ENCODE measurements around the gene LRCH1.

The LRCH1 gene

GRCh38 chr13:46631179-46631542 is 78.2 kb downstream of the LRCH1 start:
- no peaks in the 10 kb centered on the region for H3K27me3 ChIP-seq (ENCODE audit: low read depth, low read length)
- no peak overlapping the region for H3K4me3 ChIP-seq (ENCODE audit: low read depth in 1 of 2, low read length in 2 of 2)
- H3K9me3 ChIP-seq (ENCODE audit: control insufficient read depth in 1 of 2, low read length in 2 of 2) = no peaks in the 10 kb centered on the region
- peaks cover 10 to 46% of the 10 kb centered on the region in 2 donors for H3K4me1 ChIP-seq (ENCODE audit: control insufficient read depth in 1 of 2, insufficient read depth in 2 of 2, low read length in 2 of 2)
- H3K27ac ChIP-seq (ENCODE audit: low read length) = no peak overlapping the region
- H3K36me3 ChIP-seq (ENCODE audit: control insufficient read depth in 1 of 2, insufficient read depth in 2 of 2, low read length in 2 of 2) = no peaks in the 10 kb centered on the region

- Histone ChIP-seq H3K27ac (ENCODE audit: low read length) (no peak overlapping the region), H3K9me3 (ENCODE audit: control insufficient read depth in 1 of 2, low read length in 2 of 2) (no peaks in the 10 kb centered on the region), H3K4me3 (ENCODE audit: low read depth in 1 of 2, low read length in 2 of 2) (no peak overlapping the region), H3K4me1 (ENCODE audit: control insufficient read depth in 1 of 2, insufficient read depth in 2 of 2, low read length in 2 of 2) (peaks cover 10 to 46% of the 10 kb centered on the region in 2 donors), H3K36me3 (ENCODE audit: control insufficient read depth in 1 of 2, insufficient read depth in 2 of 2, low read length in 2 of 2) (no peaks in the 10 kb centered on the region), H3K27me3 (ENCODE audit: low read depth, low read length) (no peaks in the 10 kb centered on the region)
Measured at GRCh38 chr13:46632176-46632575, 79.2 kb downstream of the LRCH1 start.

- Histone ChIP-seq H3K27me3 (ENCODE audit: low read depth, low read length) (no peaks in the 10 kb centered on the region), H3K36me3 (ENCODE audit: control insufficient read depth in 1 of 2, insufficient read depth in 2 of 2, low read length in 2 of 2) (no peaks in the 10 kb centered on the region), H3K4me3 (ENCODE audit: low read depth in 1 of 2, low read length in 2 of 2) (no peak overlapping the region), H3K4me1 (ENCODE audit: control insufficient read depth in 1 of 2, insufficient read depth in 2 of 2, low read length in 2 of 2) (peaks cover 10 to 41% of the 10 kb centered on the region in 2 donors), H3K27ac (ENCODE audit: low read length) (no peak overlapping the region), H3K9me3 (ENCODE audit: control insufficient read depth in 1 of 2, low read length in 2 of 2) (no peaks in the 10 kb centered on the region)
Measured at GRCh38 chr13:46633416-46633815, 80.4 kb downstream of the LRCH1 start.

- H3K36me3 ChIP-seq (ENCODE audit: control insufficient read depth in 1 of 2, insufficient read depth in 2 of 2, low read length in 2 of 2) = no peaks in the 10 kb centered on the region
- no peak overlapping the region for H3K27ac ChIP-seq (ENCODE audit: low read length)
- H3K9me3 ChIP-seq (ENCODE audit: control insufficient read depth in 1 of 2, low read length in 2 of 2) = no peaks in the 10 kb centered on the region
- H3K27me3 ChIP-seq (ENCODE audit: low read depth, low read length) = no peaks in the 10 kb centered on the region
- no peak overlapping the region for H3K4me3 ChIP-seq (ENCODE audit: low read depth in 1 of 2, low read length in 2 of 2)
- peaks cover 5 to 36% of the 10 kb centered on the region in 2 donors for H3K4me1 ChIP-seq (ENCODE audit: control insufficient read depth in 1 of 2, insufficient read depth in 2 of 2, low read length in 2 of 2)
Measured at GRCh38 chr13:46636451-46636850, 83.5 kb downstream of the LRCH1 start.

- no peak overlapping the region for H3K27ac ChIP-seq (ENCODE audit: low read length)
- H3K36me3 ChIP-seq (ENCODE audit: control insufficient read depth in 1 of 2, insufficient read depth in 2 of 2, low read length in 2 of 2) = no peaks in the 10 kb centered on the region
- H3K27me3 ChIP-seq (ENCODE audit: low read depth, low read length) = no peaks in the 10 kb centered on the region
- no peaks in the 10 kb centered on the region for H3K9me3 ChIP-seq (ENCODE audit: control insufficient read depth in 1 of 2, low read length in 2 of 2)
- no peak overlapping the region for H3K4me3 ChIP-seq (ENCODE audit: low read depth in 1 of 2, low read length in 2 of 2)
- peaks cover 5 to 44% of the 10 kb centered on the region in 2 donors for H3K4me1 ChIP-seq (ENCODE audit: control insufficient read depth in 1 of 2, insufficient read depth in 2 of 2, low read length in 2 of 2)
Measured at GRCh38 chr13:46637213-46637612, 84.2 kb downstream of the LRCH1 start.

- peaks cover under 1 to 54% of the 10 kb centered on the region in 2 donors for H3K4me1 ChIP-seq (ENCODE audit: control insufficient read depth in 1 of 2, insufficient read depth in 2 of 2, low read length in 2 of 2)
Measured at GRCh38 chr13:46638262-46638661, 85.3 kb downstream of the LRCH1 start.

GRCh38 chr13:46639033-46639981 is 86.3 kb downstream of the LRCH1 start:
- no peak overlapping the region for H3K27ac ChIP-seq (ENCODE audit: low read length)

More at GRCh38 chr13:46638262-46638661, 85.3 kb downstream of the LRCH1 start:
- H3K9me3 ChIP-seq (ENCODE audit: control insufficient read depth in 1 of 2, low read length in 2 of 2) = no peaks in the 10 kb centered on the region
- no peak overlapping the region for H3K27ac ChIP-seq (ENCODE audit: low read length)
- H3K27me3 ChIP-seq (ENCODE audit: low read depth, low read length) = no peaks in the 10 kb centered on the region
- H3K36me3 ChIP-seq (ENCODE audit: control insufficient read depth in 1 of 2, insufficient read depth in 2 of 2, low read length in 2 of 2) = no peaks in the 10 kb centered on the region
- no peak overlapping the region for H3K4me3 ChIP-seq (ENCODE audit: low read depth in 1 of 2, low read length in 2 of 2)

GRCh38 chr13:46640843-46641242 is 87.9 kb downstream of the LRCH1 start:
- peaks cover 0 to 63% of the 10 kb centered on the region in 2 donors for H3K4me1 ChIP-seq (ENCODE audit: control insufficient read depth in 1 of 2, insufficient read depth in 2 of 2, low read length in 2 of 2)
- no peaks in the 10 kb centered on the region for H3K36me3 ChIP-seq (ENCODE audit: control insufficient read depth in 1 of 2, insufficient read depth in 2 of 2, low read length in 2 of 2)
- H3K9me3 ChIP-seq (ENCODE audit: control insufficient read depth in 1 of 2, low read length in 2 of 2) = no peaks in the 10 kb centered on the region
- H3K4me3 ChIP-seq (ENCODE audit: low read depth in 1 of 2, low read length in 2 of 2) = peak overlapping the region in 1 of 2 donors; percentile 6
- no peaks in the 10 kb centered on the region for H3K27me3 ChIP-seq (ENCODE audit: low read depth, low read length)
- no peak overlapping the region for H3K27ac ChIP-seq (ENCODE audit: low read length)

More at GRCh38 chr13:46639033-46639981, 86.3 kb downstream of the LRCH1 start:
- Histone ChIP-seq H3K27me3 (ENCODE audit: low read depth, low read length) (no peaks in the 10 kb centered on the region), H3K9me3 (ENCODE audit: control insufficient read depth in 1 of 2, low read length in 2 of 2) (no peaks in the 10 kb centered on the region), H3K4me1 (ENCODE audit: control insufficient read depth in 1 of 2, insufficient read depth in 2 of 2, low read length in 2 of 2) (peaks cover 0 to 62% of the 10 kb centered on the region in 2 donors), H3K4me3 (ENCODE audit: low read depth in 1 of 2, low read length in 2 of 2) (no peak overlapping the region), H3K36me3 (ENCODE audit: control insufficient read depth in 1 of 2, insufficient read depth in 2 of 2, low read length in 2 of 2) (no peaks in the 10 kb centered on the region)

- no peaks in the 10 kb centered on the region for H3K36me3 ChIP-seq (ENCODE audit: control insufficient read depth in 1 of 2, insufficient read depth in 2 of 2, low read length in 2 of 2)
- H3K27me3 ChIP-seq (ENCODE audit: low read depth, low read length) = no peaks in the 10 kb centered on the region
- H3K27ac ChIP-seq (ENCODE audit: low read length) = no peak overlapping the region
- H3K4me3 ChIP-seq (ENCODE audit: low read depth in 1 of 2, low read length in 2 of 2) = peak overlapping the region in 1 of 2 donors; percentile 6
- H3K4me1 ChIP-seq (ENCODE audit: control insufficient read depth in 1 of 2, insufficient read depth in 2 of 2, low read length in 2 of 2) = peaks cover 0 to 63% of the 10 kb centered on the region in 2 donors
- H3K9me3 ChIP-seq (ENCODE audit: control insufficient read depth in 1 of 2, low read length in 2 of 2) = no peaks in the 10 kb centered on the region
Measured at GRCh38 chr13:46641274-46642081, 88.5 kb downstream of the LRCH1 start.

GRCh38 chr13:46642254-46642653 is 89.3 kb downstream of the LRCH1 start:
- Histone ChIP-seq H3K27me3 (ENCODE audit: low read depth, low read length) (no peaks in the 10 kb centered on the region), H3K4me3 (ENCODE audit: low read depth in 1 of 2, low read length in 2 of 2) (no peak overlapping the region), H3K9me3 (ENCODE audit: control insufficient read depth in 1 of 2, low read length in 2 of 2) (no peaks in the 10 kb centered on the region), H3K27ac (ENCODE audit: low read length) (no peak overlapping the region), H3K4me1 (ENCODE audit: control insufficient read depth in 1 of 2, insufficient read depth in 2 of 2, low read length in 2 of 2) (peaks cover 0 to 63% of the 10 kb centered on the region in 2 donors), H3K36me3 (ENCODE audit: control insufficient read depth in 1 of 2, insufficient read depth in 2 of 2, low read length in 2 of 2) (no peaks in the 10 kb centered on the region)

- Histone ChIP-seq H3K27ac (ENCODE audit: low read length) (no peak overlapping the region), H3K4me1 (ENCODE audit: control insufficient read depth in 1 of 2, insufficient read depth in 2 of 2, low read length in 2 of 2) (peaks cover 2 to 69% of the 10 kb centered on the region in 2 donors), H3K9me3 (ENCODE audit: control insufficient read depth in 1 of 2, low read length in 2 of 2) (no peaks in the 10 kb centered on the region), H3K4me3 (ENCODE audit: low read depth in 1 of 2, low read length in 2 of 2) (no peak overlapping the region), H3K36me3 (ENCODE audit: control insufficient read depth in 1 of 2, insufficient read depth in 2 of 2, low read length in 2 of 2) (no peaks in the 10 kb centered on the region), H3K27me3 (ENCODE audit: low read depth, low read length) (no peaks in the 10 kb centered on the region)
Measured at GRCh38 chr13:46643165-46643777, 90.3 kb downstream of the LRCH1 start.

Measured in muscle layer of duodenum (tissue), 2 donors.